ENCODE measurements around the gene OSBPL8.

DNA sequence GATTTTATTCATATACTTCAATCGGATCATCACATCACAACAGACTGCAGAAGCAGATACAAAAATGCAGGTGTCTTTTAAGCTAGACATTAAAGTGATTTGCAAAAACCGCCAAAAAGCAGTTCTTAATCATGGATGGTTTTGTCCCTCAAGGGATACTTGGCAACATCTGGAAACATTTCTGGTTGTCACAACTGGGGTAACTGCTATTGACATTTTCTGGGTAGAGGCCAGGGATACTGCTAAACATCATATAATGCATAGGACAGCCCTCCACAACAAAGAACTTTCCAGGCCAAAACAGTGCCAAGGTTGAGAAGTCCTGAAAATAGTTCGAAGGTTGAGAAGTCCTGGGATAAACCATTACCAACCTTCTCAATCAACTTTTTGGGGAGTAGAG is 109.6 kb downstream of the OSBPL8 start:
- TF ChIP-seq POLR2A (IDR thresholded peaks at IDR 0.05), result no peak
- no peak for TF ChIP-seq CTCF (IDR thresholded peaks at IDR 0.05)
- no peak for TF ChIP-seq POLR2AphosphoS5 (IDR thresholded peaks at IDR 0.05)

Measured in transverse colon (tissue), 4 donors.